ENCODE data around the gene MAGI1. TPM values are rescaled to one million over a fixed set of nuclear protein-coding genes. Genes with fewer than 3 reads are reported as not detected.

Gene MAGI1
- total RNA-seq, 1 donor from 2014 or later, result 18.7 TPM

- no peak for DNase-seq (ENCODE audit: low spot score)
- Mint-ChIP-seq H3K4me1 (ENCODE audit: low read depth) (peaks cover 23% of the 10 kb centered on the region), H3K4me3 (ENCODE audit: unreplicated experiment) (no peak overlapping the region), H3K9me3 (ENCODE audit: low read depth) (peaks cover 3% of the 10 kb centered on the region), H3K27ac (ENCODE audit: unreplicated experiment) (no peak overlapping the region), H3K27me3 (ENCODE audit: low read depth) (no peaks in the 10 kb centered on the region), H3K36me3 (ENCODE audit: low read depth) (peaks cover 5% of the 10 kb centered on the region)
- TF ChIP-seq CTCF (IDR thresholded peaks at IDR 0.05), result no peak
These were observed 687.0 kb downstream of the MAGI1 start for GRCh38 chr3:65351753-65352152.

- no peak for TF ChIP-seq CTCF (IDR thresholded peaks at IDR 0.05)
- H3K27ac Mint-ChIP-seq (ENCODE audit: unreplicated experiment), result no peak overlapping the region
These were observed 687.8 kb downstream of the MAGI1 start for GRCh38 chr3:65350801-65351476.

GRCh38 chr3:65348398-65348995 is 690.2 kb downstream of the MAGI1 start:
- H3K36me3 Mint-ChIP-seq (ENCODE audit: low read depth), result no peaks in the 10 kb centered on the region
- peaks cover 3% of the 10 kb centered on the region for H3K9me3 Mint-ChIP-seq (ENCODE audit: low read depth)
- no peak overlapping the region for H3K27ac Mint-ChIP-seq (ENCODE audit: unreplicated experiment)
- no peak overlapping the region for H3K4me3 Mint-ChIP-seq (ENCODE audit: unreplicated experiment)
- peaks cover 14% of the 10 kb centered on the region for H3K4me1 Mint-ChIP-seq (ENCODE audit: low read depth)
- no peaks in the 10 kb centered on the region for H3K27me3 Mint-ChIP-seq (ENCODE audit: low read depth)
- no peak for TF ChIP-seq CTCF (IDR thresholded peaks at IDR 0.05)
- DNase-seq (ENCODE audit: low spot score), result no peak

More at GRCh38 chr3:65350801-65351476, 687.8 kb downstream of the MAGI1 start:
- H3K4me1 Mint-ChIP-seq (ENCODE audit: low read depth), result peaks cover 21% of the 10 kb centered on the region
- H3K9me3 Mint-ChIP-seq (ENCODE audit: low read depth), result peaks cover 3% of the 10 kb centered on the region
- DNase-seq (ENCODE audit: low spot score), result no peak
- H3K4me3 Mint-ChIP-seq (ENCODE audit: unreplicated experiment), result no peak overlapping the region
- no peaks in the 10 kb centered on the region for H3K36me3 Mint-ChIP-seq (ENCODE audit: low read depth)
- H3K27me3 Mint-ChIP-seq (ENCODE audit: low read depth), result no peaks in the 10 kb centered on the region

GRCh38 chr3:65347166-65347565 is 691.6 kb downstream of the MAGI1 start:
- H3K27me3 Mint-ChIP-seq (ENCODE audit: low read depth), result no peaks in the 10 kb centered on the region
- H3K36me3 Mint-ChIP-seq (ENCODE audit: low read depth), result no peaks in the 10 kb centered on the region
- no peak overlapping the region for H3K4me3 Mint-ChIP-seq (ENCODE audit: unreplicated experiment)
- no peak for TF ChIP-seq CTCF (IDR thresholded peaks at IDR 0.05)
- peaks cover 6% of the 10 kb centered on the region for H3K4me1 Mint-ChIP-seq (ENCODE audit: low read depth)
- no peak for DNase-seq (ENCODE audit: low spot score)
- peaks cover 3% of the 10 kb centered on the region for H3K9me3 Mint-ChIP-seq (ENCODE audit: low read depth)
- no peak overlapping the region for H3K27ac Mint-ChIP-seq (ENCODE audit: unreplicated experiment)

- Mint-ChIP-seq H3K9me3 (ENCODE audit: low read depth) (peaks cover 3% of the 10 kb centered on the region), H3K4me1 (ENCODE audit: low read depth) (peaks cover 6% of the 10 kb centered on the region), H3K4me3 (ENCODE audit: unreplicated experiment) (no peak overlapping the region), H3K36me3 (ENCODE audit: low read depth) (no peaks in the 10 kb centered on the region), H3K27ac (ENCODE audit: unreplicated experiment) (no peak overlapping the region), H3K27me3 (ENCODE audit: low read depth) (no peaks in the 10 kb centered on the region)
- no peak for DNase-seq (ENCODE audit: low spot score)
- TF ChIP-seq CTCF (IDR thresholded peaks at IDR 0.05), result no peak
These were observed 693.9 kb downstream of the MAGI1 start for GRCh38 chr3:65344846-65345245.
